ENCODE measurements around the gene RCOR1.

The RCOR1 gene

GRCh38 chr14:102663440-102663839 is 71.0 kb downstream of the RCOR1 start:
- no peak overlapping the region for H3K18ac ChIP-seq (ENCODE audit: low read length)
- H2BK15ac ChIP-seq (ENCODE audit: low read length), result no peak overlapping the region
- no peak overlapping the region for H4K8ac ChIP-seq (ENCODE audit: low read depth, low read length)
- no peak overlapping the region for H3K14ac ChIP-seq (ENCODE audit: low read length)
- no peak overlapping the region for H2BK5ac ChIP-seq (ENCODE audit: low read length)
- no peak overlapping the region for H3K23ac ChIP-seq (ENCODE audit: low read depth, low read length, poor library complexity)
- no CpG with 5 or more reads among the region's 3 CpGs for WGBS, 2 donors (ENCODE audit: extremely low coverage in 2 of 2, insufficient read length in 2 of 2, insufficient replicate concordance in 1 of 2)
- no peaks in the 10 kb centered on the region for H3K9me3 ChIP-seq (replicated peaks in 1 of 2; ENCODE audit: control insufficient read depth in 2 of 2, insufficient read depth in 1 of 2, low read depth in 1 of 2, low read length in 2 of 2)
- no peak overlapping the region for H4K91ac ChIP-seq (ENCODE audit: low read depth, low read length, poor library complexity)
- H3K4me3 ChIP-seq (ENCODE audit: low read length in 2 of 2), result no peak overlapping the region
- H3K27me3 ChIP-seq (ENCODE audit: control insufficient read depth in 3 of 3, insufficient read depth in 3 of 3, low read depth in 1 of 3, low read length in 3 of 3), result no peaks in the 10 kb centered on the region
- H3K79me1 ChIP-seq (ENCODE audit: low read depth, low read length), result peaks cover 4% of the 10 kb centered on the region
- no peak for DNase-seq (ENCODE audit: low spot score)
- no peak overlapping the region for H2BK12ac ChIP-seq (ENCODE audit: low read length)
- no peaks in the 10 kb centered on the region for H3K36me3 ChIP-seq (replicated peaks in 1 of 2; ENCODE audit: control insufficient read depth in 2 of 2, insufficient read depth in 2 of 2, low read length in 2 of 2)
- H3K4ac ChIP-seq (ENCODE audit: low read length), result no peak overlapping the region
- no peak overlapping the region for H2BK120ac ChIP-seq (ENCODE audit: low read depth, low read length)
- H3K27ac ChIP-seq (replicated peaks; ENCODE audit: low read length), result no peak overlapping the region
- H2AFZ ChIP-seq (ENCODE audit: low read length), result no peak overlapping the region
- H3K9ac ChIP-seq (ENCODE audit: low read depth, low read length, poor library complexity), result no peak overlapping the region
- H2AK5ac ChIP-seq (ENCODE audit: low read depth, low read length), result no peak overlapping the region
- H3K4me1 ChIP-seq (ENCODE audit: control insufficient read depth in 2 of 2, insufficient read depth in 1 of 2, low read depth in 1 of 2, low read length in 2 of 2), result peaks cover 0 to 4% of the 10 kb centered on the region in 2 donors
- H3K4me2 ChIP-seq (ENCODE audit: insufficient read depth, low read length, poor library complexity, severe bottlenecking), result no peak overlapping the region

- Histone ChIP-seq H3K4me2 (ENCODE audit: insufficient read depth, low read length, poor library complexity, severe bottlenecking) (no peak overlapping the region), H3K23ac (ENCODE audit: low read depth, low read length, poor library complexity) (no peak overlapping the region), H2BK12ac (ENCODE audit: low read length) (no peak overlapping the region), H4K8ac (ENCODE audit: low read depth, low read length) (no peak overlapping the region), H3K9ac (ENCODE audit: low read depth, low read length, poor library complexity) (no peak overlapping the region), H2BK120ac (ENCODE audit: low read depth, low read length) (no peak overlapping the region), H3K4ac (ENCODE audit: low read length) (no peak overlapping the region), H3K27me3 (ENCODE audit: control insufficient read depth in 3 of 3, insufficient read depth in 3 of 3, low read depth in 1 of 3, low read length in 3 of 3) (no peaks in the 10 kb centered on the region), H3K14ac (ENCODE audit: low read length) (no peak overlapping the region), H3K27ac (replicated peaks; ENCODE audit: low read length) (no peak overlapping the region), H3K4me3 (ENCODE audit: low read length in 2 of 2) (no peak overlapping the region), H2BK15ac (ENCODE audit: low read length) (no peak overlapping the region), H3K18ac (ENCODE audit: low read length) (no peak overlapping the region), H3K36me3 (replicated peaks in 1 of 2; ENCODE audit: control insufficient read depth in 2 of 2, insufficient read depth in 2 of 2, low read length in 2 of 2) (no peaks in the 10 kb centered on the region), H2AFZ (ENCODE audit: low read length) (no peak overlapping the region), H3K79me1 (ENCODE audit: low read depth, low read length) (peaks cover 4% of the 10 kb centered on the region), H4K91ac (ENCODE audit: low read depth, low read length, poor library complexity) (no peak overlapping the region), H2AK5ac (ENCODE audit: low read depth, low read length) (no peak overlapping the region), H3K9me3 (replicated peaks in 1 of 2; ENCODE audit: control insufficient read depth in 2 of 2, insufficient read depth in 1 of 2, low read depth in 1 of 2, low read length in 2 of 2) (no peaks in the 10 kb centered on the region), H3K4me1 (ENCODE audit: control insufficient read depth in 2 of 2, insufficient read depth in 1 of 2, low read depth in 1 of 2, low read length in 2 of 2) (peaks cover 0 to 4% of the 10 kb centered on the region in 2 donors), H2BK5ac (ENCODE audit: low read length) (no peak overlapping the region)
- no CpG with 5 or more reads among the region's 2 CpGs for WGBS, 2 donors (ENCODE audit: extremely low coverage in 2 of 2, insufficient read length in 2 of 2, insufficient replicate concordance in 1 of 2)
- DNase-seq (ENCODE audit: low spot score), result no peak
Measured at GRCh38 chr14:102665621-102666020, 73.2 kb downstream of the RCOR1 start.

GRCh38 chr14:102666635-102667034 is 74.2 kb downstream of the RCOR1 start:
- H4K8ac ChIP-seq (ENCODE audit: low read depth, low read length), result no peak overlapping the region
- no peak overlapping the region for H3K9ac ChIP-seq (ENCODE audit: low read depth, low read length, poor library complexity)
- no peak overlapping the region for H4K91ac ChIP-seq (ENCODE audit: low read depth, low read length, poor library complexity)
- H3K27me3 ChIP-seq (ENCODE audit: control insufficient read depth in 3 of 3, insufficient read depth in 3 of 3, low read depth in 1 of 3, low read length in 3 of 3), result no peaks in the 10 kb centered on the region
- H2BK5ac ChIP-seq (ENCODE audit: low read length), result no peak overlapping the region
- no peak overlapping the region for H3K4ac ChIP-seq (ENCODE audit: low read length)
- H3K27ac ChIP-seq (replicated peaks; ENCODE audit: low read length), result no peak overlapping the region
- H2AFZ ChIP-seq (ENCODE audit: low read length), result no peak overlapping the region
- no peak for DNase-seq (ENCODE audit: low spot score)
- H3K4me3 ChIP-seq (ENCODE audit: low read length in 2 of 2), result no peak overlapping the region
- WGBS, 2 donors (ENCODE audit: extremely low coverage in 2 of 2, insufficient read length in 2 of 2, insufficient replicate concordance in 1 of 2), result no CpG with 5 or more reads among the region's 5 CpGs
- no peaks in the 10 kb centered on the region for H3K36me3 ChIP-seq (replicated peaks in 1 of 2; ENCODE audit: control insufficient read depth in 2 of 2, insufficient read depth in 2 of 2, low read length in 2 of 2)
- no peak overlapping the region for H3K18ac ChIP-seq (ENCODE audit: low read length)
- H3K4me2 ChIP-seq (ENCODE audit: insufficient read depth, low read length, poor library complexity, severe bottlenecking), result no peak overlapping the region
- H3K79me1 ChIP-seq (ENCODE audit: low read depth, low read length), result peaks cover 4% of the 10 kb centered on the region
- no peak overlapping the region for H2BK15ac ChIP-seq (ENCODE audit: low read length)
- H3K23ac ChIP-seq (ENCODE audit: low read depth, low read length, poor library complexity), result no peak overlapping the region
- H2BK120ac ChIP-seq (ENCODE audit: low read depth, low read length), result no peak overlapping the region
- no peak overlapping the region for H2AK5ac ChIP-seq (ENCODE audit: low read depth, low read length)
- no peaks in the 10 kb centered on the region for H3K9me3 ChIP-seq (replicated peaks in 1 of 2; ENCODE audit: control insufficient read depth in 2 of 2, insufficient read depth in 1 of 2, low read depth in 1 of 2, low read length in 2 of 2)
- no peak overlapping the region for H2BK12ac ChIP-seq (ENCODE audit: low read length)
- H3K14ac ChIP-seq (ENCODE audit: low read length), result no peak overlapping the region
- peaks cover 0 to 4% of the 10 kb centered on the region in 2 donors for H3K4me1 ChIP-seq (ENCODE audit: control insufficient read depth in 2 of 2, insufficient read depth in 1 of 2, low read depth in 1 of 2, low read length in 2 of 2)

GRCh38 chr14:102667703-102668102 is 75.3 kb downstream of the RCOR1 start:
- Histone ChIP-seq H3K4me1 (ENCODE audit: control insufficient read depth in 2 of 2, insufficient read depth in 1 of 2, low read depth in 1 of 2, low read length in 2 of 2) (peaks cover 0 to 4% of the 10 kb centered on the region in 2 donors), H2BK15ac (ENCODE audit: low read length) (no peak overlapping the region), H3K27me3 (ENCODE audit: control insufficient read depth in 3 of 3, insufficient read depth in 3 of 3, low read depth in 1 of 3, low read length in 3 of 3) (no peaks in the 10 kb centered on the region), H3K36me3 (replicated peaks in 1 of 2; ENCODE audit: control insufficient read depth in 2 of 2, insufficient read depth in 2 of 2, low read length in 2 of 2) (no peaks in the 10 kb centered on the region), H3K9me3 (replicated peaks in 1 of 2; ENCODE audit: control insufficient read depth in 2 of 2, insufficient read depth in 1 of 2, low read depth in 1 of 2, low read length in 2 of 2) (peaks cover 0 to 3% of the 10 kb centered on the region in 2 donors), H2BK120ac (ENCODE audit: low read depth, low read length) (no peak overlapping the region), H2AK5ac (ENCODE audit: low read depth, low read length) (no peak overlapping the region), H2BK12ac (ENCODE audit: low read length) (no peak overlapping the region), H3K23ac (ENCODE audit: low read depth, low read length, poor library complexity) (no peak overlapping the region), H4K91ac (ENCODE audit: low read depth, low read length, poor library complexity) (no peak overlapping the region), H2BK5ac (ENCODE audit: low read length) (no peak overlapping the region), H3K27ac (replicated peaks; ENCODE audit: low read length) (no peak overlapping the region), H3K9ac (ENCODE audit: low read depth, low read length, poor library complexity) (no peak overlapping the region), H3K4ac (ENCODE audit: low read length) (no peak overlapping the region), H3K18ac (ENCODE audit: low read length) (no peak overlapping the region), H3K4me3 (ENCODE audit: low read length in 2 of 2) (no peak overlapping the region), H3K79me1 (ENCODE audit: low read depth, low read length) (peaks cover 3% of the 10 kb centered on the region), H3K14ac (ENCODE audit: low read length) (no peak overlapping the region), H4K8ac (ENCODE audit: low read depth, low read length) (no peak overlapping the region), H2AFZ (ENCODE audit: low read length) (no peak overlapping the region), H3K4me2 (ENCODE audit: insufficient read depth, low read length, poor library complexity, severe bottlenecking) (no peak overlapping the region)
- WGBS, 2 donors (ENCODE audit: extremely low coverage in 2 of 2, insufficient read length in 2 of 2, insufficient replicate concordance in 1 of 2), result no CpG with 5 or more reads among the region's 2 CpGs
- DNase-seq (ENCODE audit: low spot score), result no peak

All from neuronal stem cell (in vitro differentiated cells).